PC-3 (cell line): ENCODE results near the gene CBX2. TPM values are rescaled to one million over a fixed set of nuclear protein-coding genes. Genes with fewer than 3 reads are reported as not detected.

Experiments used
- ATAC-seq: fragments of 200-7000 bp; cut with Tn5 transposase; 2 replicates; pipeline ENCODE4 v1.9.1; 2020; ENCODE audit warnings: mild to moderate bottlenecking, moderate library complexity
- BruUV-seq: library from RNA; stranded (reverse); fragments of 400-500 nt; replicated peaks from 2 replicates; lab custom pipeline; 2021; lab: Mats Ljungman, UMichigan
- CTCF ChIA-PET: fragments of 300-600 bp; sonication (Branson Sonifier 250); formaldehyde crosslinking; loops from one replicate; lab custom pipeline; 2022; ENCODE audit warnings: antibody characterized with exemption; lab: Charles Lee
- POLR2A ChIA-PET: fragments of 300-600 bp; sonication (Branson Sonifier 250); formaldehyde crosslinking; loops from one replicate; lab custom pipeline; 2022; ENCODE audit warnings: antibody characterized with exemption; ENCODE audit not compliant: unreplicated experiment; lab: Charles Lee
- DNase-seq: peaks from one replicate; pipeline ENCODE4 v3.0.0-alpha.2; 2015
- H2AFZ ChIP-seq: fragments of 300-600 bp; sonication (generic); 2 replicates; pipeline ENCODE4 v1.6.0; 2016; ENCODE audit warnings: antibody characterized with exemption, low read length
- H3F3A ChIP-seq: fragments of 300-600 bp; sonication (generic); one replicate; pipeline ENCODE4 v1.6.0; 2017; ENCODE audit warnings: antibody characterized with exemption, low read length, control low read depth, mild to moderate bottlenecking; ENCODE audit not compliant: unreplicated experiment
- H3K27ac ChIP-seq: fragments of 300-600 bp; sonication (generic); 2 replicates; pipeline ENCODE4 v1.5.1; 2016; ENCODE audit warnings: mild to moderate bottlenecking, low read length
- H3K27me3 ChIP-seq: fragments of 300-600 bp; sonication (generic); 2 replicates; pipeline ENCODE4 v1.6.1; 2016; ENCODE audit warnings: low read length, mixed read lengths
- H3K36me3 ChIP-seq: fragments of 300-600 bp; sonication (generic); 2 replicates; pipeline ENCODE4 v1.6.1; 2016; ENCODE audit warnings: low read depth, mixed run types, low read length, mixed read lengths
- H3K4me1 ChIP-seq: fragments of 300-600 bp; sonication (generic); 2 replicates; pipeline ENCODE4 v1.5.1; 2016; ENCODE audit warnings: low read length; ENCODE audit not compliant: insufficient read depth
- H3K4me2 ChIP-seq: fragments of 300-600 bp; sonication (generic); 2 replicates; pipeline ENCODE4 v1.6.0; 2016; ENCODE audit warnings: low read length
- H3K4me3 ChIP-seq: fragments of 300-600 bp; sonication (generic); 2 replicates; pipeline ENCODE4 v1.5.1; 2016; ENCODE audit warnings: mild to moderate bottlenecking, low read length, mixed read lengths
- H3K79me2 ChIP-seq: fragments of 300-600 bp; sonication (generic); 2 replicates; pipeline ENCODE4 v1.6.1; 2017; ENCODE audit warnings: low read length, mixed read lengths
- H3K9ac ChIP-seq: fragments of 300-600 bp; sonication (generic); 2 replicates; pipeline ENCODE4 v1.6.0; 2016; ENCODE audit warnings: mild to moderate bottlenecking, low read length
- H3K9me2 ChIP-seq: fragments of 300-600 bp; sonication (generic); replicated peaks from 2 replicates; pipeline ENCODE4 v1.6.1; 2016; ENCODE audit warnings: mixed run types, low read length, mixed read lengths
- H3K9me3 ChIP-seq: fragments of 300-600 bp; sonication (generic); 2 replicates; pipeline ENCODE4 v1.6.1; 2016; ENCODE audit warnings: low read length, mixed read lengths
- H4K20me1 ChIP-seq: fragments of 300-600 bp; sonication (generic); 2 replicates; pipeline ENCODE4 v1.6.1; 2016; ENCODE audit warnings: low read length, mixed read lengths
- EZH2 ChIP-seq: fragments of 300-600 bp; sonication (generic); IDR thresholded peaks from one replicate; pipeline ENCODE4 v1.6.1; 2017; ENCODE audit warnings: antibody characterized with exemption, mild to moderate bottlenecking, low read length; ENCODE audit not compliant: unreplicated experiment
- EZH2phosphoT487 ChIP-seq: fragments of 300-600 bp; sonication (generic); IDR thresholded peaks from 2 replicates; pipeline ENCODE4 v1.6.1; 2018; ENCODE audit warnings: mild to moderate bottlenecking, antibody characterized with exemption, low read length, borderline replicate concordance
- intact Hi-C: fragments of 100-400 bp; cut with micrococcal nuclease; formaldehyde crosslinking; loops from 2 replicates; pipeline ENCODE4 v1.9.0; 2023
- total RNA-seq: library from RNA; depleted of rRNA; stranded (reverse); fragments of >200 nt; gene quantifications from 2 replicates; pipeline ENCODE4 v1.2.3, GENCODE V29; 2014
- TF ChIP-seq, protein P1 (sequence below): fragments of 300-600 bp; sonication (generic); conservative IDR thresholded peaks from 2 replicates; pipeline ENCODE4 v1.5.1; 2017; ENCODE audit warnings: antibody characterized with exemption, low read depth, mild to moderate bottlenecking, low read length

The CBX2 gene
- total RNA-seq, 1 experiment from 2014 or later = 39.2 TPM

DNA sequence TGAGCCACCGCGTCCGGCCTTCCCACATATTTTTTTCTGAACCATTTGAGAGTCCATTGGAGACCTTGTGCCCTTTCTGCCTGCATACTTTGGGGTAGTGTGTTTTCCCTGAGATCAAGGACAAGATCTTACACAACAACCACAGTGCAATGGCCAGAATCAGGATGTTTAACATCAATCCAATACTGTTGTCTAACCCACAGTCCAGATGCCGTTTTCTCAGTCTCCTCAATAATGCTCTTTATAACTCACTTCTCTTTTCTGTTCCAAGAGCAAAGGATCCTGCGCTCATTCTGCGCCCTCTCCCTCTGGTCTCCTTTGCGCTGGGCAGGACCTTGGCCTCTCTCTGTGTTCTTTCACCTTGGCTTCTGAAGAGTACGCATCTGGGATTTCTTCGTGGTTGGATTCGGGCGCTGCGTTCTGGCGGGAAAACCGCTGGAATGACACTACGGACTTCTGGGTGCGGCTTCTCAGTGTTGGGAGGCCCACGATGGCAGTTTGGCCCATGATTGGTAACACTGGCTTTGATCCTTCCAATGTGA is 44.7 kb downstream of the CBX2 start:
- DNase-seq (no peak), ATAC-seq (no peak)
- Histone ChIP-seq H3K4me1 (no peaks in the 10 kb centered on the region), H2AFZ (no peak overlapping the region), H3K36me3 (no peaks in the 10 kb centered on the region), H3F3A (no peaks in the 10 kb centered on the region), H3K27ac (no peak overlapping the region), H3K4me3 (no peak overlapping the region), H3K9me3 (no peaks in the 10 kb centered on the region), H3K27me3 (no peaks in the 10 kb centered on the region), H4K20me1 (no peaks in the 10 kb centered on the region), H3K9me2 (no peaks in the 10 kb centered on the region), H3K4me2 (no peak overlapping the region), H3K9ac (no peak overlapping the region), H3K79me2 (no peaks in the 10 kb centered on the region)
- no TSS peak for BruUV-seq
- TF ChIP-seq EZH2 = no peak
- intact Hi-C loops = no loop called here
- ChIA-PET CTCF (no interaction called here), POLR2A (no interaction called here)

DNA sequence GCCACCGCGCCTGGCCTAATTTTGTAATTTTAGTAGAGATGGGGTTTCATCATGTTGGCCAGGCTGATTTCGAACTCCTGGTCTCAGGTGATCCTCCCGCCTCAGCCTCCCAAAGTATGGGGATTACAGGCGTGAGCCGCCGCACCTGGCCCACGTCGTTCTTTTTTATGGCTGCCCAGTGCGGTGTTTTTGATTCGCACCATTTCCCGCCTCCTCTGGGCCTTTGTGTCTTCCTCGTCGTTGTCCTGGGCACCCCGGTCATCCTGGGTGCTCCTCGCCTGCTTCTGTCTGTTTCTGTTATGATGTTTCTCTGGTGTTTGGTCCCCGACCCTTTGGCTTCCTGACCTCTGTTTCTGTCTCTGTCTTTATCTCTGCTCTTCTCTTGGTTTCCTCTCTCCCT is 46.3 kb downstream of the CBX2 start:
- no peak for DNase-seq
- H3K27me3 ChIP-seq = no peaks in the 10 kb centered on the region
- intact Hi-C loops = no loop called here
- H4K20me1 ChIP-seq = no peaks in the 10 kb centered on the region
- no peaks in the 10 kb centered on the region for H3F3A ChIP-seq
- no peaks in the 10 kb centered on the region for H3K9me2 ChIP-seq
- no peaks in the 10 kb centered on the region for H3K79me2 ChIP-seq
- BruUV-seq = no TSS peak
- H3K4me2 ChIP-seq = no peak overlapping the region
- H3K9ac ChIP-seq = no peak overlapping the region
- no peak overlapping the region for H3K27ac ChIP-seq
- ChIA-PET POLR2A (no interaction called here), CTCF (no interaction called here)
- TF ChIP-seq EZH2phosphoT487 = no peak
- TF ChIP-seq EZH2 = no peak
- TF ChIP-seq, protein P1, sequence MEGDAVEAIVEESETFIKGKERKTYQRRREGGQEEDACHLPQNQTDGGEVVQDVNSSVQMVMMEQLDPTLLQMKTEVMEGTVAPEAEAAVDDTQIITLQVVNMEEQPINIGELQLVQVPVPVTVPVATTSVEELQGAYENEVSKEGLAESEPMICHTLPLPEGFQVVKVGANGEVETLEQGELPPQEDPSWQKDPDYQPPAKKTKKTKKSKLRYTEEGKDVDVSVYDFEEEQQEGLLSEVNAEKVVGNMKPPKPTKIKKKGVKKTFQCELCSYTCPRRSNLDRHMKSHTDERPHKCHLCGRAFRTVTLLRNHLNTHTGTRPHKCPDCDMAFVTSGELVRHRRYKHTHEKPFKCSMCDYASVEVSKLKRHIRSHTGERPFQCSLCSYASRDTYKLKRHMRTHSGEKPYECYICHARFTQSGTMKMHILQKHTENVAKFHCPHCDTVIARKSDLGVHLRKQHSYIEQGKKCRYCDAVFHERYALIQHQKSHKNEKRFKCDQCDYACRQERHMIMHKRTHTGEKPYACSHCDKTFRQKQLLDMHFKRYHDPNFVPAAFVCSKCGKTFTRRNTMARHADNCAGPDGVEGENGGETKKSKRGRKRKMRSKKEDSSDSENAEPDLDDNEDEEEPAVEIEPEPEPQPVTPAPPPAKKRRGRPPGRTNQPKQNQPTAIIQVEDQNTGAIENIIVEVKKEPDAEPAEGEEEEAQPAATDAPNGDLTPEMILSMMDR = no peak
- H3K4me1 ChIP-seq = no peaks in the 10 kb centered on the region
- no peak overlapping the region for H2AFZ ChIP-seq
- H3K36me3 ChIP-seq = no peaks in the 10 kb centered on the region
- ATAC-seq = no peak
- no peak overlapping the region for H3K4me3 ChIP-seq
- H3K9me3 ChIP-seq = no peaks in the 10 kb centered on the region

DNA sequence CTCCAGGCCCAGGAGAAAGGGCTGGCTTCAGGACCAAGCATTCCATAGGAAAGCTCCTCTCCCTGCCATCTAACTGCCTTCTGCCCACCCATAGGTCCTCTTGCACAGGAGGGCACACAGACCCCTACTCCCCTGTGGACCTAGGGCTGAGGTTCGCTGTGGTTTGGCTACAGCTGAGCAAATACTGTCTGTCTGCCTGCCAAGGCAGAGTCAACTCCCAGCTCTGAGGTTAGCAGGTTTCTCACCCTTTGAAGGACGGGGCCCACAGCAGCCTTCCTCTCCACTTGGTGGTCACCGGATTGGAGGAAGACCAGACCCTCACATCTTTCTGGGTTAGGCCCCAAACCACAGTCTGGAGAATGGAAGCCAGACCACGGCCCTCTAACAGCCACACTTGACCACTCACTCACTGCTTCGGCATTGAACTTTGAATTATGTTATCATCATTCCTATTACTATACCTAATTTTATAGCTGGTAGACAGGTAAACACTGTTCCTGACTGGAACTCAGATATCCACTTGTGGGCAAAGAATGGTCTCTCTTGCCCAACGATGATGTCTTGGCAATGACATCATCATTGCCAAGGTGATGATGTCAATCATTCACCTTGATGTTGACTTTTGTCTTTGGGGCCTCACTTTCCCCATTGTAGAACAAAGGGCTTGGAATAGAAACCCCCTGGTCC is 47.1 kb downstream of the CBX2 start:
- ChIA-PET CTCF (interaction anchor here (0.7 kb wide), 1 partner anchor 14 kb away, joined by 7 read pairs; no protein-coding TSS in a partner anchor), POLR2A (no interaction called here)
- no peak overlapping the region for H3K27ac ChIP-seq

More for the DNA sequence above, 47.1 kb downstream of the CBX2 start:
- Histone ChIP-seq H3K9me3 (no peaks in the 10 kb centered on the region), H3K79me2 (no peaks in the 10 kb centered on the region), H3K4me2 (no peak overlapping the region), H3K36me3 (no peaks in the 10 kb centered on the region), H3K4me3 (no peak overlapping the region), H3K9ac (no peak overlapping the region), H3K4me1 (no peaks in the 10 kb centered on the region), H3K27me3 (no peaks in the 10 kb centered on the region), H2AFZ (no peak overlapping the region), H4K20me1 (no peaks in the 10 kb centered on the region), H3K9me2 (no peaks in the 10 kb centered on the region), H3F3A (no peaks in the 10 kb centered on the region)
- intact Hi-C loops = no loop called here
- TF ChIP-seq EZH2 (no peak), EZH2phosphoT487 (no peak)
- TF ChIP-seq, protein P1 = no peak
- ATAC-seq (no peak), DNase-seq (no peak)
- no TSS peak for BruUV-seq
